ENCODE measurements around the gene ALG14.

ALG14 gene

DNA sequence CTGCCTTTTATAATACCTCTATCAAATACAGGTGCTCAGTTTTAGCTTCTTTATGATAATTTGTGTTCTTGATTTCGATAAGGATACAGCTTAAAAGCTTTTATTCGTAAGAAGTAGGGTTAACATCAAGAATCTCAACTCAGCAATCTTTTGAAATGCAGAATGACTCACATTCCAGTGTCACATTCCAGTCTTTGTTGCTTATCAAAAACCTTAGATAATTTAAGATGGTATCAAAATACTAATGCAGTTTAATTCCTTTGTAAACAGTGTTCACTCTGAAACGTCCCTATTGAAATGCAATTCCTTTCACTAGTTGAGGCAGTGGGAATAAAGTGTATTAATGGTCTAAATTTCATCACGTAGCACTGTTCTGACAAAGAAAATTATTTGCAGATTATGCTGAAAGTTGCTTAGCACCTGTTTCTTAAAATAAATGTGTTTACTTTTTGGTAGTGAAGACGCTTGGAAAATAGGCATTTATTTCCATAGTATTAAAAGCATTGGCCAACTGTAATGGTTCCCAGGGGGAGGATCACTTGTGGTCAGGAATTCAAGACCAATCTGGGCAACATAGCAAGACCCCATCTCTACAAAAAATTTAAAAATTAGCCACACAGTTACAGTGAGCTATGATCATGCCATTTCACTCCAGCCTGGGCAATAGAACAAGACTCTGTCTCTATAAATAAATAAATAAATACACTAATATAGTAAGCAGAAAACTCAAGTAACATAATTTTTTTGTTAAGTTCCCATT lies 135.7 kb downstream of the ALG14 start:
- H3K9me3 Mint-ChIP-seq: no peaks in the 10 kb centered on the region
- no peaks in the 10 kb centered on the region for H3K36me3 Mint-ChIP-seq
- no peak overlapping the region for H3K27ac Mint-ChIP-seq
- DNase-seq (ENCODE audit: low spot score in 2 of 2): no peak
- H3K4me3 Mint-ChIP-seq: no peak overlapping the region
- ATAC-seq: no peak
- no peaks in the 10 kb centered on the region for H3K4me1 Mint-ChIP-seq

GRCh38 chr1:94935476-94935875 lies 137.3 kb downstream of the ALG14 start:
- Mint-ChIP-seq H3K36me3 (no peaks in the 10 kb centered on the region), H3K4me1 (no peaks in the 10 kb centered on the region), H3K4me3 (no peak overlapping the region), H3K27ac (no peak overlapping the region), H3K9me3 (no peaks in the 10 kb centered on the region)
- ATAC-seq (no peak), DNase-seq (ENCODE audit: low spot score in 2 of 2) (no peak)

- Mint-ChIP-seq H3K4me3 (no peak overlapping the region), H3K27ac (no peak overlapping the region), H3K9me3 (no peaks in the 10 kb centered on the region), H3K4me1 (no peaks in the 10 kb centered on the region), H3K36me3 (no peaks in the 10 kb centered on the region)
- ATAC-seq: no peak
- no peak for DNase-seq (ENCODE audit: low spot score in 2 of 2)
These were observed 137.7 kb downstream of the ALG14 start for GRCh38 chr1:94935034-94935433.

- no peak for DNase-seq (ENCODE audit: low spot score in 2 of 2)
- H3K36me3 Mint-ChIP-seq: no peaks in the 10 kb centered on the region
- H3K9me3 Mint-ChIP-seq: no peaks in the 10 kb centered on the region
- ATAC-seq: no peak
- H3K4me1 Mint-ChIP-seq: no peaks in the 10 kb centered on the region
- H3K27ac Mint-ChIP-seq: no peak overlapping the region
- H3K4me3 Mint-ChIP-seq: no peak overlapping the region
These were observed 138.2 kb downstream of the ALG14 start for GRCh38 chr1:94934551-94934950.

DNA sequence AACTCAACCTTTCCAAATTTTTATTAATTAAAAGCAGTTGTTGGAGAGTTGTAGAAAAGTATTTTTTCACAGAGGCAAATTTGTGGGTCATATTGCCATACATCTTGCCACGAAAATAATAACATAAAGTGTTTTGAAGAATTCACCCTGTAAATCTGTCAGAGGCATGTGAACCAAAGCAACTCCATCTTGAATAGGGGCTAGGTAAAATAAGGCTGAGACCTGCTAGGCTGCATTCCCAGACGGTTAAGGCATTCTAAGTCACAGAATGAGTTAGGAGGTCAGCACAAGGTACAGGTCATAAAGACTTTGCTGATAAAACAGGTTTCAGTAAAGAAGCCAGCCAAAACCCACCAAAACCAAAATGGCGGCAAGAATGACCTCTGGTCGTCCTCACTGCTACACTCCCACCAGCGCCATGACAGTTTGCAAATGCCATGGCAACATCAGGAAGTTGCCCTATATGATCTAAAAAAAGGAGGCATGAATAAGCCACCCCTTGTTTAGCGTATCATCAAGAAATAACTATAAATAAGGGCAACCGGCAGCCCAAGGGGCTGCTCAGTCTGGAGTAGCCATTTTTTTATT lies 141.4 kb downstream of the ALG14 start:
- no peak overlapping the region for H3K4me3 Mint-ChIP-seq

DNA sequence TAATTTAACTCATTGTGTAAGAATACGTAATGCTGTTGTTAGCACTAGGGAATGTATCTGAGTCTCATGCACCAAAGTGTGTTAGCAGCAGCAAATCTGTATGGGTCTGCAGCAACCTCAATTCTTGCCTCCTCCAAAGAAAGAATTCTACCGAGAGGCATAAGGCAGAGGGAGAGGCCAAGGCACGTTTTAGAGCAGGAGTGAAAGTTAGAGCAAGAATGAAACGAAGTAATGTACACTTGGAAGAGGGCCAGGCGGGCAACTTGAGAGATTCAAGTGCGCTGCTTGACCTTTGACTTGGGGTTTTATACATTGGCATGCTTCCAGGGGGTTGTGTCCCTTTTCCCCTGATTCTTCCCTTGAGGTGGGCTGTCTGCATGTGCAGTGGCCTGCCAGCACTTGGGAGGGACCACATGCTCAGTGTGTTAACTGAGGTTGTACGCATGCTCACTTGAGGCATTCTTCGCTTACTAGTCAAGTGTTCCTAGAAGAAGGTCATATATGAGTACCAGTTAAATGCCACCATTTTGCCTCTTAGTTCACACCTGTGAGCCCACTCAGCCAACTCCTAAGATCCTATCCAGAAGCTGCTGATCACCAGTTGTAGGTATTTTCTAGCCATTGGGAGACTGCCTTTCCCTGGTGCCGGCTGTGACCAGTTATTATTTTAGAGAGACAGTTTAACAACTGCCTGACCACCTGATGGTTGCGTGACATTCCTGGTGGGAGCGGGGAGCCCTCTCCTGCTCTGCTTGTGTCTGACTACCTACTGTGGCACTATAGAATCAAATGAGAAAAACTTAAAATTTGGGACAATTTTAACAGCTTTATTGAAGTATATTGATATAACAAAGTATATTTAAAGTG lies 143.2 kb downstream of the ALG14 start:
- no peaks in the 10 kb centered on the region for H3K36me3 Mint-ChIP-seq
- H3K4me3 Mint-ChIP-seq: no peak overlapping the region
- ATAC-seq: no peak
- H3K9me3 Mint-ChIP-seq: no peaks in the 10 kb centered on the region
- H3K4me1 Mint-ChIP-seq: peaks cover 16% of the 10 kb centered on the region
- no peak for DNase-seq (ENCODE audit: low spot score in 2 of 2)
- H3K27ac Mint-ChIP-seq: no peak overlapping the region

More for the DNA sequence above, 141.4 kb downstream of the ALG14 start:
- Mint-ChIP-seq H3K27ac (no peak overlapping the region), H3K4me1 (peaks cover 7% of the 10 kb centered on the region), H3K36me3 (no peaks in the 10 kb centered on the region), H3K9me3 (no peaks in the 10 kb centered on the region)
- DNase-seq (ENCODE audit: low spot score in 2 of 2) (no peak), ATAC-seq (no peak)

DNA sequence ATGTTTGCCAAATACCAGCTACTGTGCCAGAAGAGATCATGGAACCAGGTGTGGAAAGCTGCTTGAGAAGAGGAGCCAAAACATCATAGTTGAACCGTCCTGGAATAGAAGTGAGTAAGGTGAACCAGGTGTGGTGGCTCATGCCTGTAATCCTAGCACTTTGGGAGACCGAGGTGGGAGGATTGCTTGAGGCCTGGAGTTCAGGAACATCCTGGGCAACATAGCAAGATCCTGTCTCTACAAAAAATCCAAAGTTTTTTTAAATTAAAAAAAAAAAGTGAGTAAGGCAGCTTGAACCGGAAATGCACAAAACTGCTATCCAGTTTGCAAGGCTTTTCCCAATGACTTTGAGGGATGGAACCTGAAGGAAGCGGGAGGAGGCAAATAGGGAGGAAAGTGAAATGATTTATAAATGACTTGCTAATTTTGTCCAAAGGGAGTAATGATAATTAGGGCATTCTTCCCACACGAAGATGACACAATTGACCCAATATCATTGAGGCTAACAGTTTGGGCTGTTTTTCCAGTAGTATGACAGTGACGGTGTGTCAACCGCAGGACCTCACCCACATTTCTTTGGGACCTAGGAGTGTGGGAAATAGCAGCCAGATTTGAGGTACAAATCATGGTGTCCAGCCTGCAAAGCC lies 144.3 kb downstream of the ALG14 start:
- H3K9me3 Mint-ChIP-seq: no peaks in the 10 kb centered on the region
- ATAC-seq: no peak
- no peak overlapping the region for H3K4me3 Mint-ChIP-seq
- H3K36me3 Mint-ChIP-seq: no peaks in the 10 kb centered on the region
- DNase-seq (ENCODE audit: low spot score in 2 of 2): no peak
- peaks cover 21% of the 10 kb centered on the region for H3K4me1 Mint-ChIP-seq
- H3K27ac Mint-ChIP-seq: no peak overlapping the region

DNA sequence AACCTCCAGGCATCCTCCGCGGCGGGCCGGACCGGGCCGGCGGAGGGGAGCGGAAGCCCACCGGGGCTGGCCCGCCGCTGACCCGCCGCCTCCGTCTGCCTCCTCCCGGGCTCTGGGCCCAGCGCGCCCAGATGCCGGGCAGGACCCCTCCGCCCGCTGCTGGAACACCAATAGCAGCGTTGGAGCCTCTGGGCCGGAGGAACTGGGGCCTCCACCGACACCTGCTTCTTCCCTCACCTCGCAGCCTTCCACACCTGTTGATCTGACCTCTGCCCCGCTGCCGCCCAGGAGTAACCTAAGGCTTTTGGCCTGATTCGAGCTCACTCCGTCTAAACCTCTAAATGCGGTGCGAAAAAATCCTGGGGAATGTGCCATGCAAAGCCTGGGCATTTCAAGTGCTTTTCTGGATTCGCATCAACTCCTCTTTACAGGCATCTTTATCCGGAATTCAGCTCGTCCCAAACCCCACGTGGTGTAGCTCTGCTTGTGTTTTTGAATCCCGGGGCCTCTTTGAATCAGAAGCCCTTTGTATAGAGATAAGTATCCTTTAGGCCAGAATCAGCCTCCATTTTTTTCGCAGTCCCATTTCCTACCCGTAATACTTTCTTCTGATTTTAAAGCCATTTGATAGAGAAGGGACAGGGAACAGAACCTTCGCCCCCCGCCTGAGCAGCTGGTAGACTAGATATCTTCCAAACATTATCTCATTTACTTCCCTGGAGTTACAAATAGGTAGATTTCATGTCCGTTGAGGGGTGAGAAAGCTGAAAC lies 145.2 kb downstream of the ALG14 start:
- no peak for ATAC-seq
- Mint-ChIP-seq H3K27ac (peak overlapping the region; percentile 63), H3K9me3 (no peaks in the 10 kb centered on the region), H3K4me3 (peak overlapping the region; percentile 68), H3K4me1 (peaks cover 21% of the 10 kb centered on the region), H3K36me3 (no peaks in the 10 kb centered on the region)
- DNase-seq (ENCODE audit: low spot score in 2 of 2): no peak

- peaks cover 21% of the 10 kb centered on the region for H3K4me1 Mint-ChIP-seq
These were observed 145.8 kb downstream of the ALG14 start, which contains the start of gene CNN3 for GRCh38 chr1:94926915-94927404. CNN3 (minus strand) TSS chr1:94927110; CDS start chr1:94926894, 216 bp downstream.

DNA sequence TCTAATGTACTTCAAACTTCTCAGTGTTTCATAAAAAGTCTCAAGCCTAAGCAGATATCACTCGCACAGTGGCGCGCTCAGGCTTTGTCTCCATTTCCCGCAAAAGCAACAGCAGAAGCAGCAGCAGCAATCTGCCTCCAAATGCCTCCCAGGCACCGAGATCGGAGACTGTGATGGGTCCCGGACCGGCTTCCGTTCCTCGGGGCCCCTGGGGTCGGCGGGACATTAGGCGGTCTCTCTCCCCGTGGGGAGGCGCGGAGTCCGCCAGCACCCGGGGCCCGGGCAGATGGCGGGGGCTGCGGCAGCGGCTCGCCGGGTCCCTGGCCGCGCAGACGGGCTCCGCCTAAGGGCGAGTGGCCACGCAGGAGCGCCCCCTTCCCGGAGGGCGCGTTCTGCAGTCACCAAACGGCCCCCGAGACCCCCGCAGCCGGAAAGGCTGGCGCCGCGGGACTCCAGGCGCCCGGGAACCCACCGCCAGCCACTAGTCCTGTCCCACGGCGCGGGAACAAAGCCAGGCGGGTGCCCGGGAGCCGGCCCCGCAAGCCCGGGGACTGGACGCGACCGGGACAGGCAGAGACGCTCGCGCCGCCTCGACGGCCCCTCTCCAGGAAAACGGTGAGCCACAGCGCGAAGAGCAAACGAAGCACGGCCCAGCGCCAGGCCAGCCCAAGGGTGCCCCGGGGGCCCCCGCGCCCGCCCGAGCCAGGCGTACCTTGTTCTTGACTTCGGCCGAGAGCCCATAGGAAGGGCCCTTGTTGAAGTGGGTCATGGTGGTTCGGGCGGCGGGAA lies 146.4 kb downstream of the ALG14 start:
- Mint-ChIP-seq H3K9me3 (no peaks in the 10 kb centered on the region), H3K27ac (no peak overlapping the region), H3K4me3 (peak overlapping the region; percentile 65), H3K4me1 (peaks cover 21% of the 10 kb centered on the region), H3K36me3 (no peaks in the 10 kb centered on the region)
- ATAC-seq: peak; percentile 52
- DNase-seq (ENCODE audit: low spot score in 2 of 2): peak; percentile 8 to 52

More at GRCh38 chr1:94926915-94927404, 145.8 kb downstream of the ALG14 start, which contains the start of gene CNN3:
- Mint-ChIP-seq H3K36me3 (no peaks in the 10 kb centered on the region), H3K9me3 (no peaks in the 10 kb centered on the region), H3K4me3 (peak within 1 kb of the TSS; percentile 68), H3K27ac (peak within 1 kb of the TSS; percentile 63)
- DNase-seq (ENCODE audit: low spot score in 2 of 2) (peak; percentile 39 to 52), ATAC-seq (peak; percentile 88)

DNA sequence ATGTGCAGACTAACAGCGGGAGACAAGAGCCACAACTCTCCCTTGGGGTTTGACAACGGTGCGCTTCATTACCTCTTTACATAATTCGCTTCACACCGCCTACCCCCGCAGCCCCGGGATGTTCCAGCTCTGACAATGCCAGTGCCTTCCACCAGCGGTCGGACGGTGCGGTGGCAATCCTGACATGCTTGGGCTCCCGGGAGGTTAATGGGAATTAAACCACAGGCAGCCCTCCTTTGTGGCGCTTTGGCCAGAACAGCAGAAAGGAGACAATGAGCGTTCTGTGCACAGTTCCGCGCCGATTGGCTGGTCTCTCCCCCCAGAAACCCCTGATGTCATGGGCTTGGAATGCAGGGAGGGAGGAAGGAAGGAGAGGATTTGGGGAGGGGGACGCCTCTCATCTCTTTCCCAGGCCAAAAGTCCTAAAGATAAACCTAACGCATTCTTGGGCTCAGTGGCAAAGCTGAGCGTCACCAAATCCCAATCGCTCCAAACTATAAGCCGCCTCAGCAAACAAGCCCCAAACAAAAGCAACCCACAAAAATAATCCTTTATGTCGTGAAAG lies 147.1 kb downstream of the ALG14 start:
- H3K36me3 Mint-ChIP-seq: no peaks in the 10 kb centered on the region
- no peak for ATAC-seq
- no peak for DNase-seq (ENCODE audit: low spot score in 2 of 2)
- H3K27ac Mint-ChIP-seq: no peak overlapping the region
- peaks cover 21% of the 10 kb centered on the region for H3K4me1 Mint-ChIP-seq
- no peaks in the 10 kb centered on the region for H3K9me3 Mint-ChIP-seq
- peak overlapping the region; percentile 65 for H3K4me3 Mint-ChIP-seq

- ATAC-seq (no peak), DNase-seq (ENCODE audit: low spot score in 2 of 2) (no peak)
- no peaks in the 10 kb centered on the region for H3K36me3 Mint-ChIP-seq
- H3K27ac Mint-ChIP-seq: no peak overlapping the region
- H3K4me3 Mint-ChIP-seq: no peak overlapping the region
- peaks cover 21% of the 10 kb centered on the region for H3K4me1 Mint-ChIP-seq
- H3K9me3 Mint-ChIP-seq: no peaks in the 10 kb centered on the region
These were observed 147.7 kb downstream of the ALG14 start for GRCh38 chr1:94925004-94925403.
